Measurements from ENCODE around the gene XG.

DNA sequence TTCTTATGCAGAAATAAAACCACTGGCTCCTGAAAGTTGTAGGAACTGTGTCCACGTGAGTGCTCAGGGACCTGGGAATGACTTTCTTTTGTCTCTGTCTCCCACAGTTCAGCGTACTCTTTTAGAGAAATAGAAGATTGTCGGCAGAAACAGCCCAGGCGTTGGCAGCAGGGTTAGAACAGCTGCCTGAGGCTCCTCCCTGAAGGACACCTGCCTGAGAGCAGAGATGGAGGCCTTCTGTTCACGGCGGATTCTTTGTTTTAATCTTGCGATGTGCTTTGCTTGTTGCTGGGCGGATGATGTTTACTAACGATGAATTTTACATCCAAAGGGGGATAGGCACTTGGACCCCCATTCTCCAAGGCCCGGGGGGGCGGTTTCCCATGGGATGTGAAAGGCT lies 11.2 kb upstream of the XG start:
- TF ChIP-seq, protein P1, sequence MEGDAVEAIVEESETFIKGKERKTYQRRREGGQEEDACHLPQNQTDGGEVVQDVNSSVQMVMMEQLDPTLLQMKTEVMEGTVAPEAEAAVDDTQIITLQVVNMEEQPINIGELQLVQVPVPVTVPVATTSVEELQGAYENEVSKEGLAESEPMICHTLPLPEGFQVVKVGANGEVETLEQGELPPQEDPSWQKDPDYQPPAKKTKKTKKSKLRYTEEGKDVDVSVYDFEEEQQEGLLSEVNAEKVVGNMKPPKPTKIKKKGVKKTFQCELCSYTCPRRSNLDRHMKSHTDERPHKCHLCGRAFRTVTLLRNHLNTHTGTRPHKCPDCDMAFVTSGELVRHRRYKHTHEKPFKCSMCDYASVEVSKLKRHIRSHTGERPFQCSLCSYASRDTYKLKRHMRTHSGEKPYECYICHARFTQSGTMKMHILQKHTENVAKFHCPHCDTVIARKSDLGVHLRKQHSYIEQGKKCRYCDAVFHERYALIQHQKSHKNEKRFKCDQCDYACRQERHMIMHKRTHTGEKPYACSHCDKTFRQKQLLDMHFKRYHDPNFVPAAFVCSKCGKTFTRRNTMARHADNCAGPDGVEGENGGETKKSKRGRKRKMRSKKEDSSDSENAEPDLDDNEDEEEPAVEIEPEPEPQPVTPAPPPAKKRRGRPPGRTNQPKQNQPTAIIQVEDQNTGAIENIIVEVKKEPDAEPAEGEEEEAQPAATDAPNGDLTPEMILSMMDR (IDR thresholded peaks at IDR 0.05; ENCODE audit: low read depth, low read length), result no peak
- TF ChIP-seq EZH2phosphoT487 (IDR thresholded peaks at IDR 0.05; ENCODE audit: low read depth), result no peak

All from OCI-LY3 (cell line).